IPS DF 19.7 (cell line): Measurements from ENCODE around the gene CDK10.
"Not testable (repeated sequence)": the region's sequence is repeated elsewhere in the genome, so short reads cannot be mapped to it uniquely, and the experiment has no call there.

Source experiments
- DNase-seq: peaks from one replicate; pipeline ENCODE4 v3.0.0-alpha.2; 2013; ENCODE audit warnings: low read depth, low spot score

The CDK10 gene, protein sequence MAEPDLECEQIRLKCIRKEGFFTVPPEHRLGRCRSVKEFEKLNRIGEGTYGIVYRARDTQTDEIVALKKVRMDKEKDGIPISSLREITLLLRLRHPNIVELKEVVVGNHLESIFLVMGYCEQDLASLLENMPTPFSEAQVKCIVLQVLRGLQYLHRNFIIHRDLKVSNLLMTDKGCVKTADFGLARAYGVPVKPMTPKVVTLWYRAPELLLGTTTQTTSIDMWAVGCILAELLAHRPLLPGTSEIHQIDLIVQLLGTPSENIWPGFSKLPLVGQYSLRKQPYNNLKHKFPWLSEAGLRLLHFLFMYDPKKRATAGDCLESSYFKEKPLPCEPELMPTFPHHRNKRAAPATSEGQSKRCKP

DNA sequence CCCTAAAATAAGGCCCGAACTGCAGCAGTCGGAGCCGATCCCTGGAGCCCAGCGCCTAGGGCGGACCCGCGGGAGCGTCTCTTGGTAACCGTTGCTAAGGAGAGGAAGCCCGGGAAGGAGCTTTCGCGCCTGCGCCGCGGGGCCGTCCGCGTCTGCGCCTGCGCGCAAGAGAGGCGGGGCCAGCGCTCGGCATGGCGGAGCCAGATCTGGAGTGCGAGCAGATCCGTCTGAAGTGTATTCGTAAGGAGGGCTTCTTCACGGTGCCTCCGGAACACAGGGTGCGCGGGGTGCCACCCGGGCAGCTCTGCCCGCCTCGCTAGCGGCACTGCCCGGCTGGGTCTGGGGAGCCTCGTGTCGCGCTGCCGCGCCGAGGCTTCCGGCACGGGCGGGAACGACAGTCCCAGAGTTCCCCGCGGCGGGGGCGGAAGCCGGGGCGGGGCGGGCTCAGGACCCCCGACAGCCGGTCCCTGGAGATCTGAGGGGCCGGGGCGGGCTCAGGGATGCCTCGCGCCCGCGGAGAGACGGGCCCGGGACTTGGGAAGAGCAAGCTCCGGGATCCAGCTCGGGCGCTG is at the start of gene CDK10:
Gene CDK10, plus strand, starts transcription at position 170 of the 572 bp plus-strand sequence. Its CDS starts 22 bp downstream, at position 192.
- DNase-seq: no peak

DNA sequence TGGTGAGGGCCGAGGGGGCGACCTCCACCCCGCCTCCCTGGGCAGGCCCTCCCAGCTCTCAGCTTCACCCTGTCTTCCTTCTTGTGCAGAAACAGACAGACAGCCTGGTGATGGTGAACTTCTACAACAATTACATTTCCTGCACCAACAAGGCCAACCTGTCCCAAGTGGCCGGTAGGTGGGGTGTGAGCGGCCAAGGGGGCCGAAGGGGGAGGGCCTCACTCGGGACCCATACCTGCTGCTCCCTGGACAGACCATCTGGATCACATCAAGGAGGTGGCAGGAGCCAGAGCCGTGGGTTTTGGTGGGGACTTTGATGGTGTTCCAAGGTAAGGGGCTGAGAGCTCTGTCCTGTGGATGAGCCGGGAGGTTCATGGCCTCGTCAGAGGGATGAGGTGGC is 49.1 kb upstream of the CDK10 start:
- no peak for DNase-seq

DNA sequence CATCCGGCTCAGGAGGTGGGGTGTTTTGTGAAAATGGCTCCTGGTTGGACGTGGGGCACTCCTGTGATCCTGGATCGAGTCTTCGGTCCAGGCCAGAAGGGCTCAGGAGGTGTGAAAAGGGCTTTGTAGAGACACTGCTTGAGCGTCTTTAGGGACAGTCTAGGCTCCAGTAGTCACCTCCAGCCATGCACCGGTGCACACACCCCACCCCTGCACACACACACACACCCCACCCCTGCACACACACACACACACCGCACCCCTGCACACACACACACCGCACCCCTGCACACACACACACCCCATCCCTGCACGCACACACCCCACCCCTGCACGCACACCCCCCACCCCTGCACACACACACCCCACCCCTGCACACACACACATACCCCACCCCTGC is 48.0 kb upstream of the CDK10 start:
- no peak for DNase-seq

DNA sequence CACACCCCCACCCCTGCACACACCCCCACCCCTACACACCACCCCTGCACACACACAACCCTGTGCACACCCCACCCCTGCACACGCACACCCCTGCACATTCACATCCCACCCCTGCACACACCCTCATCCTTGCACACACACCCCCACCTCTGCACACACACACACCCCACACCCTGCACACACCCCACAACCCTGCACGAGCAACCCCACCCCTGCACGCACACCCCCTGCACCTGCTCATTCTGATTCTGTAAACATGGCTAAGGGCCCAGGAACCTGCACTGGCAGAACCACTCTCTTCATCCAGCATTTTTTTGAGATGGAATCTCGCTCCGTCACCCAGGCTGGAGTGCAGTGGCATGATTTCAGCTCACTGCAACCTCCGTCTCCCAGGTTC is 47.1 kb upstream of the CDK10 start:
- no peak for DNase-seq

DNA sequence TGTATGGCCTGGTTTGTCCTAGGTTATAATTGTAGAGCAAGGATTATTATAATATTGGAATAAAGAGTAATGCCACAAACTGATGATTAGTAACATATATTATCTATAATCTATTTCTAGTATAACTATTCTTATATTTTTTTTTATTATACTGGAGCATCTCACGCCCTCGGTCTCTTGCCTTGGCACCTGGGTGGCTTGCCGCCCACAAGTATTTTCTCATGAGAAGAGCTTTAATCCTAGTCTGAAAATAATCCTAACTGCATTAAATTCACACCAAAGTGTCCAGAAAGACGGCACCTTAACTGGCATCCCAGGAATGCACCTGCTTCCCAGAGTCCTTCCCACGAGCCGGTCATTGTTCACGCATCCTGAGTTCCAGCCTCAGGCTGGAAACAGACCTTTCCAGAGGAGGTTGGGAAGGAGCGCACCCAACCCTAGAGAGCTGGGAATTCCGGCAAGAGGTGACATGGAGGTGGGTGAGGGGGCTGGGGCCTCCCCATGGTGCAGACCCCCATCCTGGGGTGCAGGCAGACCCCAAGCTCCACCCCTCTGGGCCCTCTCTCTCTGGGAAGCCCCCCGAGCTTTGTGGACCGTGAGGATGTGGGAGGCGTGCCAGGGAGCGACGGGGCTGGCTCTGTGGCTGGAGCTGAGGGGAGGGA is 44.9 kb upstream of the CDK10 start:
- no peak for DNase-seq

DNA sequence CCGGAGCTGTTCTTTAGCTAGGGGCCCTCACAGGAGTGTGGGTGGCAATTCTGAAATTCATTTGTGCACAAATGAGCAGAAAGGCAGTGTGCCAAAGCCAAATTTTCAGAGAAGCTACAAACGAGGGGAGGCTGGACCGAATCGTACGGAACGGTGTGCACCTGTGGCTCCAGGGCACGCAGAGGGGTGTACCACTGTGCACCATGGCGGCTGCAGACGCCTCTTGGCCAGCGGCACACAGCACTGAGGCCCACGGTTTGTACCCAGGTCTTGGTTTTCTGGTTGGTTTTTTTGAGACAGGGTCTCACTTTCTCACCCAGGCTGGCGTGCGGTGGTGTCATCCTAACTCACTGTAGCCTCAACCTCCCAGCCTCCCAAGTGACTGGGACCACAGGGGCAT is 43.9 kb upstream of the CDK10 start:
- no peak for DNase-seq

DNA sequence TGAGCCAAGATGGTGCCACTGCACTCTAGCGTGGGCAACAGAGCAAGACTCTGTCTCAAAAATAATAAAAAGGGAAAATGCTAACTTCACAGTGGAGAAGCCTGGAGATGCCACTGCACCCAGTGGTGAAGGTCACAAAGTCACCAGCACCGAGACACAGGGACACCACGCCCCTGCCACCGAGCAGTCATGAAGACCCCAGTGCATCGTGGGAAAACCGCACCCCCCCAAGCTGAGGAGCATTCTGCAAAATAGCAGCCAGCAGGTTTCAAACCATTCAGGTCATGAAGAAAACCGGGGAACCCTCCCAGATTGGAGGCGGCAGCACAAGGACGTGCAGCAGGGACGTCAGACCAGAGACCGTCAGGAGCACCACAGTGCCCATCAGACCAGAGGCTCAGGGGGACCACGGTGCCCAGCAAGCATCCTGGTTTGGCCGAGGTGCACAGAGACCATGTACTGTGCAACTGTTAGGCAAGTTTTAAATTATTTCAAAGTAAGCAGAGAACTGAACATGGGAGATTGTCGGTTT is 42.7 kb upstream of the CDK10 start:
- DNase-seq: no peak

DNA sequence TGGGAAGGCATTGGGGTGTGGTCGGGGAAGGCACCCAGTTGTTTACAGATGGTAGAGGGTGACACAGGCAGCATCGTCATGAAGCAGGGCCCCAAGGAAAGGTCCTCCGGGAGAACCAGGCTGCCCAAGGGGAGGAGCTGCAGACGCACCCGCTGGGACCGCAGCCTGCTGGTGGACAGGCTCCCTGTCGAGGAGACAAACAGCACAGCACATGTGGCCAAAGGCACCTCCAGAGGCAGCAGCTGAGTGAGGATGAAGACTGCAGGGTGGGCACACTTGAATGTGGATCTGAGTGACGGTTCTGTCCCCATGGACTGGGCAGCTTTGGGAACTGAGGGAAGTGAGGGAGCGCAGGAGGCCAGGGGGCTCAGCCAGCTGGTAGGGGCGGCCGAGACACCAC is 41.4 kb upstream of the CDK10 start:
- no peak for DNase-seq

DNA sequence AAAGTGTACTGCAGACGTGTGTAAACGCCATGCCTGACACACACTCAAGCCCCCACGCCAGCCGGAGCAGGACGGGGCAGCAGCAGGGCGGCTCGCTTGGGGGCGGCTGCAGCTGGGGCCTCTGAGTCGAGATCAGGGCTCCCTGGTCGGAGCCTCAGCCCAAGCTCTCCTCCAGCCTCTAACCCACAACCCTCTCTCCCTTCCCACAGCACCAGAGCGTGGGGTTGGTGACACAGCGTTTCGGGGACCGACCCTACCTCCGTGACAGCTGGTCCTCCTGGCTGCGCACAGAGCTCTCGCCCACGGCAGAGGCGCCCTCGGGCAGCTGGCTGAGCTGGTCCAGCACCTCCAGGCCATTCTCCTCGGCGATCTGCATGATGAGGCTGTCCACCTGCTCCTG is 40.2 kb upstream of the CDK10 start:
- DNase-seq: no peak

DNA sequence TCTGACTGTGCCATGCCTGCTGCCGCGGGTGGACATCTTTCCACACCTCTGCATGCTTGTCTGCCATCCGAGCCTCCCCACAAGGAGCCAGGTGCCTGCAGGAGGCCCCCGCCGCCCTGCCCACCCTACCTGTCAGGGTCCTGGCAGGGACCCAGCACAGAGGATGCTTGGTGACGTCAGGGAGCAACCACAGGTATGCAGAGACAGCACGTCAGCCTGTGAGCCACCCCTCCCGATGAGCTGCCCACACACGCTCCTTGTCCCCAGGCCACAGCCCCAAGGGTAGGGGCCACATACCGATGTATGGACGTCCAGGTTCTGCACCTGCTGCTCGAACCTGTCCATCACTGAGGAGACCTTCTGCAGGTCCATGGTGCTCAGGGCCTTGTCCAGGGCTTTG is 39.6 kb upstream of the CDK10 start:
- no peak for DNase-seq

DNA sequence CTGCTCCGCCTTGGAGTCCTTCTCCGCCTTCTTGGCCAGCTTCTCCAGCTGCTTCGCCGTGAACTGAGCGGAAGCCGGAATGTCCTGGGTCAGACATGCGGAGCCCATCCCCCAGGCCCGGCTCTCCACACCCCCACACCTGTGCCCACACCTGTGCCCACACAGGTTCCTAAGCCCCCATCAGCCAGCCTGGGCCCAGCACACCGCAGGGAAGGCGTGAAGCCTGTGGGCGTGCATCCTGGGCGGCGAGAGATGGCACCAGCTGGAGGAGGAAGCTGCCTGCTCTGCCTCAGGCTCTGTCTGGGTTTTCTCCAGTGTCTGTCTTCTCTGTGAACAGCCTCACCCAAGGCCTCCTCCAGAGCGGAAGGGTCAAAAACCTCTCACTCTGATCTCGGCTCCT is 34.9 kb upstream of the CDK10 start:
- no peak for DNase-seq

DNA sequence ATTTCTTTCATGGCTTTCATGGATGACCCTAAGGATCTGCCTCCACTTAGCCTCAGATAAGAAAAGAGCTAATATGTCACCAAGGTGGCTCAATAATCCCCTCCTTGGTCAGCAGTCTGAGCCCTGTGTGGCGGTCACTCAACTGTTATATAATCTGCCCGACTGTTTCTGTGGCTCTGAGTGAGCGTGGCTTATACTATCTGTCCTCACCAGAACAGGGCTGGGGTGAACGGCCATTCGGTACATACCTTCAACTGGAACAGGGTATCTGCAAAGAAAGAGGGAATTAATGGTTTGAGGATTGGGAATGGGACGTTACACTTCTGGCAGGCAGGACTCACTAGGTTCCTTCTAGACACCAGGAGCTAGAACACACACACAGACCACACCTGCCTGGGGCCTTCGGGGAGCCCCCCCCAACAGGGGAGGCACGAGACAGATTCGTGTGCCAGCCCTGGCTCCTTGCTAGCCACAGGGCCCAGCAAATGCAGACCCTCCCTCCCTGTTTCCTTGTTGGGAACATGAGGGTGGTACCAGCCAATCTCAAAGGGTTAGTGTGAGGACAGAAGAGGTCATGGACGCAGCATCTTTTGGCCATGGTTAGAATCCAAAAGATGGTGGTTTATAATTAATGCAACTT is 32.7 kb upstream of the CDK10 start:
- no peak for DNase-seq

DNA sequence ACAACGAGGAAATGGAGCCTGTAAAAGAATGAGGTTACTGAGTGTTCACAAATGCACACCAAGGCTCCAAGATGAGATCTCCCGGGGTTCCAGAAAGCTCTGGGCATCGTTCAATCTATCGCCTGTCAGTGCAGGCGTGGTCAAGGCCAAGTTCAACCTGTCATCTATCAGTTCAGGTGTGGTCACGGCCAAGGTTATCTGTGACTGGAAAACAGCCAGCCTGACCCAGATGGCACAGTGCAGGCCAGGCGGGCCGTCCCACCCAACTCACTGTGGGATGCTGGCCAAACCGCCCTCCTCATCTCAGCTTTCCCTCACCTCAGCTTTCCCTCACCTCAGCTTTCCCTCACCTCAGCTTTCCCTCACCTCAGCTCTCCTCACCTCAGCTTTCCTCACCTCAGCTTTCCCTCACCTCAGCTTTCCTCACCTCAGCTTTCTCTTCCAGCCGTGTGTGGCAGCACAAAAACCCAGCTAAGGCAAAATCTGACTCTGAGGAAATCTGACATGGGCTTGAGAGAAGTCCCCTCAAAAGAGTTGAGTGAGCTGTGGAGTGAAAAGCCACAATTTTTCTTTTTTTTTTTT is 31.3 kb upstream of the CDK10 start:
- DNase-seq: no peak

DNA sequence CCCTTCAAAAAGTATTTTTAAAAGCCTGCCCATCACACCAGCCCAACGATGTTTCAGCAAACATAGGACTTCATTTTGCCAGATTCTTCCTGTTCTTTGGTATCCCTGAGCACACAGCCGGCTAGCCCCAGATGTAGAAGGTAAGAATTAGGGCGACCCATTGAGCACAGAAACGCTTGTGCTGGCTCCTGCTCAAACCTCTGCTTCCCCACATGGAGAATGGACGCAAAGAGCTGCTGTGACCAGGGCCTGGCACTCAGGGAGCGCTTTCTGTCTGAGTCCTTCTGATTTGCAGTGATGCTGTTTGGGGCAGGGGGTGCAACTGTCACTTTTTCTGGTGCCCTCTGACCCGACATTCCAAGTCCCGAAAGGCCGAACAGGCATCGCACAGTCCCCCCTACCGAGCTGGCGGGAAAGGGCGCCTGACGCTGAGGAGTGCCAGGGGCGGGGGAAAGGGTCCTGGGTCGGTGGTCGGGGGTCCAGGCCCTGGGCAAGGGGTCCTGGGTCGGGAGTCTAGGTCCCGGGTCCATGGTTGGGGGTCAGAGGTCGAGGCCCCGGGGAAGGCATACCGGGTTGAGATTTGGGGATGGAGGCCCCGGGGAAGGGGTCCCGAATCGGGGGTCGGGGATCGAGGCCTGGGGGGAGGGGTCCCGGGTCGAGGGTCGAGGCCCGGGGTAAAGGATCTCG is 29.9 kb upstream of the CDK10 start:
- DNase-seq: no peak

DNA sequence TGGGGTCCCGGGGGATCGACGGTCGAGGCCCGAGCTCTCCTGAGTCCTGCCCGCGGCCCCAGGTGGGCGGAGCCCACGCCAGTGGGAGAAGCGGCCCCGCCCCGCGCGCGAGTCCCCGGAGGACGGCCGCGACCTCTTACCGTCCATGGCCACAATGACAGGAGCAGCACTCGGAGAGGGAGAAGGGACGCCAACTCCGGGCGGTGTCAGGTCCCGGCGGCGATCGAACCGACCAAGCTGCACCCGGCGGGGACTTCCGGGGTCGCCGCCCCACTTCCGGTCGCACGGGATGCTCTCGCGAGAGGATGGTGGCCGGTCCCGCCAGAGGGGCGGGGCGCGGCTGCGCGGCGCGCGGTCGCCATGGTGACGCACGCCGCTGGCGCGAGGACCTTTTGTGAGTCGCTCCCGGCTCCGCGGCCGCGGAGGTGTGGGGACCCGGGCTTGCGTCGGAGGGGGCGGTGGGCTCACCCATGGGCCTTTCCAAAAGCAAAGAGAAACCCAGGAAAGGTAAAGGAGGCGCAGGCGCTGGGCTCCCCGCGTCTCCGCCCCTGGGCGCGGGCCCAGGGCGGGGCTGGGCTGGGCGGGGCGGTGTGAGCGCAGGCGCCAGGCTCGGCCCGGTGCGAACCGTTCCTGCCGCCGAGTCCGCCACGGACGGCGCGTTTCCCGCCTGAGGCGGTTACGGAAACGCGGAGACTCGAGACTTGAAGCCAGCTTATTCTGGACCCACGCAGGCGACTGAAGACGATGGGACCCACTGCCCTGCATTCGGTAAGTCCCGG is 28.9 kb upstream of the CDK10 start, which contains the start of the genes CHMP1A and SPATA33:
Gene CHMP1A, minus strand, starts transcription at position 267 of the 779 bp plus-strand sequence. Its CDS starts 120 bp downstream, at position 147.
Gene SPATA33, plus strand, starts transcription at position 395 of the 779 bp plus-strand sequence. Its CDS starts 76 bp downstream, at position 471.
- DNase-seq: no peak

DNA sequence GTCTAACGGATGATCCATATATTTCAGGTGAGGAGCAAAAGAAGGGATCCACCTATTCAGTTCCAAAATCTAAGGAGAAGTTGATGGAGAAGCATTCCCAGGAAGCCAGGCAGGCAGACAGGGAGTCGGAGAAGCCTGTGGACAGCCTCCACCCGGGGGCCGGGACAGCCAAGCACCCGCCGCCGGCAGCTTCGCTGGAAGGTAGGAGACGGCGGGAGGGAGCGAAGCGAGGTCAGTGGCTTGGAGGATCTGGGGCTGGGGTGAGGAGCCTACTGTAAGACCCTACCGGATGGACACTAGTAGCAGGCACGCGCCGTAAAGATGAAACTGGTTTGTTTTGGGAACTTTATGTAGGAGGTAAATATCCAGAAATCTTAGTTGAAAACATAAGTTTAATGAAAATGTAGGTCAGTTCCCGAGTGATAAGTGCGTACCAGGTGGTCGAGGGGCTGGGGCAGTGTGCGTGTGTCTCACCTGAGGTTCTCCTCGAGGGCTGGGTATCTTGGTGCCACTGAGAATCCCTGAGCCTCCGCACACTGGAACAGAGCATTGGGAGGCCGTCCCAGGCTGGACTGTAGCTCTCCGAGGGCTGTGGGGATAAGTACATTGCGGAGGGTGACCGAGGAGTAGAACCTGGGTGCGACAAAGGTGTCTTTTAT is 28.1 kb upstream of the CDK10 start:
- DNase-seq: no peak

DNA sequence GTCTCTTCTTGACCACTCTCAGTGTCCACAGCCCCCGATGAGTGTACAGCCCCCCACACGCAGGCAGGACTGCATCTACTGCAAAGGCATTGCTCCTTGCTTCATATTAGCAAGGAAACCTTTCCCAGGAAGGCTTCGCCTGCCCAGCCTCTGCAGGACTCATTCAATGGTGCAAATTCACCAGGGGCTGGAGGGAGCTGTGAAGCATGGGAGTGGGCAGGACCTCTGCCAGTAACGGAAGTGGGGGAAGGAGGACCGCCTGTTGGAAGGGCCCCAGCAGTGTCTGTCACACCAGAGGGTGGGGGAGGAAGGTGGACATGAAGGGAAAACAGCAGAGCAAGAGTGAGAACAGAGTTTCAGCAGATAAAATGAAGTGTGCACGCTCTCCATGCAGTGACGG is 26.3 kb upstream of the CDK10 start:
- no peak for DNase-seq

DNA sequence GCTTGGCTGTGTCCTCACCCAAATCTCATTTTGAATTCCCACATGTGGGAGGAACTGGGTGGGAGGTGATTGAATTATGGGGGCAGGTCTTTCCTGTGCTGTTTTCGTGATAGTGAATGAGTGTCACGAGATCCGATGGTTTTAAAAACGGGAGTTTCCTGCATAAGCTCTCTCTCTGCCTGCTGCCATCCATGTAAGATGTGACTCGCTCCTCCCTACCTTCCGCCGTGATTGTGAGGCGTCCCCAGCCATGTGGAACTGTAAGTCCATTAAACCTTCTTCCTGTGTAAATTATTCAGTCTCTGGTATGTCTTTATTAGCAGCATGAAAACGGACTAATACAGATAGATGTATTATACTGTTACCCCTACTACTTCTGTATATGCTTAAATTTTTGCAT is 25.3 kb upstream of the CDK10 start:
- DNase-seq: no peak

DNA sequence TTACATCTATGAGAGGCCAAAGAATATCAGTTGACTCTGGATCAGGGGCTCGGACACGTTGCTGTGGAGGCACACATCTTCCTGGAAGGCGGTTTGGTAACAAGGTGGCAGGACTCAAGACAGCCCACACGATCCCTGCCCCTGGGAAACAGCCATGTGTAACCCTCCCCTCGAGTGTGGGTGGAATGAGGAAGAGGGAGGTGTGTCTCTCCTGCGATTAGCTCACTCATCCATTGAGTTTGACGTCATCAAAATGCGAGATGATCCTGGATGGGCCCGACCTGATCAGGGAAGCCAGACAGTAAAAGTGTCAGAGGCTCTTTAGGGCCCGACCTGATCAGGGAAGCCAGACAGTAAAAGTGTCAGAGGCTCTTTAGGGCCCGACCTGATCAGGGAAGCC is 22.3 kb upstream of the CDK10 start:
- DNase-seq: not testable (repeated sequence)

DNA sequence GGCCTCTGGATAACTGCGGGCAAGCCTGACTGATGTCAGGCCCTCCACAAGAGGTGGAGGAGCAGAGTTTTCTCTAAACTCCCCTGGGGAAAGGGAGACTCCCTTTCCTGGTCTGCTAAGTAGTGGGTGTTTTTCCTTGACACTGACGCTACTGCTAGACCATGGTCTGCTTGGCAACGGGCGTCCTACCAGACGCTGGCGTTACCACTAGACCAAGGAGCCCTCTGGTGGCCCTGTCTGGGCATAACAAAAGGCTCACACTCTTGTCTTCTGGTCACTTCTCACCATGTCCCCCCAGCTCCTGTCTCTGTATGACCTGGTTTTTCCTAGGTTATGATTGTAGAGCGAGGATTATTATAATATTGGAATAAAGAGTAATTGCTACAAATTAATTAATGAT is 19.5 kb upstream of the CDK10 start:
- not testable (repeated sequence) for DNase-seq
